ENCODE data around the gene TLNRD1.
A peak's percentile ranks its signal among the peaks of the same experiment; 100 is the strongest.

GRCh38 chr15:80996247-80996646, 4.5 kb upstream of the TLNRD1 start:
- peak; percentile 25 to 49 (median 42) for TF ChIP-seq CTCF (IDR thresholded peaks at IDR 0.05)
- no peak for TF ChIP-seq POLR2A (IDR thresholded peaks at IDR 0.05)
